GM12878 (cell line): ENCODE data around the gene B9D1. TPM values are rescaled to one million over a fixed set of nuclear protein-coding genes. Genes with fewer than 3 reads are reported as not detected.

Source experiments
- ATAC-seq: fragments of 200-7000 bp; cut with Tn5 transposase; 3 replicates; pipeline ENCODE4 v1.9.1; 2020; ENCODE audit warnings: mild to moderate bottlenecking, moderate library complexity
- BruUV-seq: library from RNA; stranded (reverse); fragments of 400-500 nt; replicated peaks from 2 replicates; lab custom pipeline; 2021; lab: Mats Ljungman, UMichigan
- CTCF ChIA-PET: fragments of 300-600 bp; sonication (Branson Sonifier 250); formaldehyde crosslinking; extraction: SDS; loops from one replicate; lab custom pipeline; 2021; ENCODE audit warnings: inconsistent platforms; lab: Yijun Ruan, JAX
- POLR2A ChIA-PET: fragments of 350-600 bp; formaldehyde crosslinking; extraction: SDS; loops from one replicate; lab custom pipeline; 2021; ENCODE audit warnings: inconsistent platforms; lab: Charles Lee
- RAD21 ChIA-PET: fragments of 300-600 bp; sonication (Branson Sonifier 250); formaldehyde crosslinking; loops from one replicate; lab custom pipeline; 2023; ENCODE audit warnings: antibody characterized with exemption; ENCODE audit not compliant: unreplicated experiment; lab: Charles Lee
- SMC1A ChIA-PET: fragments of 300-600 bp; sonication (Branson Sonifier 250); formaldehyde crosslinking; loops from one replicate; lab custom pipeline; 2023; ENCODE audit not compliant: unreplicated experiment, uncharacterized antibody; lab: Charles Lee
- DNase-seq: peaks from one replicate; pipeline ENCODE4 v3.0.0-alpha.2; 2011; ENCODE audit warnings: low read depth, low spot score
- FAIRE-seq: peaks from 3 replicates; lab custom pipeline; 2011; peaks lifted over from hg19 to GRCh38; lab: Jason Lieb, UNC
- H2AFZ ChIP-seq: 2 replicates; pipeline ENCODE4 v1.6.0; 2011; ENCODE audit warnings: low read depth, low read length, control low read depth; ENCODE audit not compliant: control insufficient read depth
- H3K27ac ChIP-seq: 2 replicates; pipeline ENCODE4 v1.5.1; 2011; ENCODE audit warnings: control low read depth; ENCODE audit not compliant: control insufficient read depth, insufficient read depth
- H3K27me3 ChIP-seq, 2 experiments: replicated peaks in 1 of 2; 2 replicates each; pipeline versions ENCODE4 v1.6.0 to v1.6.1; 2011; ENCODE audit warnings: low read length in 1 of 2; ENCODE audit not compliant: control insufficient read depth in 2 of 2, insufficient read depth in 2 of 2
- H3K36me3 ChIP-seq, 2 experiments: 2 replicates each; pipeline ENCODE4 v1.5.1; 2011; ENCODE audit warnings: low read length in 1 of 2; ENCODE audit not compliant: control insufficient read depth in 2 of 2, insufficient read depth in 2 of 2
- H3K4me1 ChIP-seq: 2 replicates; pipeline ENCODE4 v1.6.1; 2011; ENCODE audit warnings: mild to moderate bottlenecking, low read length, moderate library complexity, mixed read lengths; ENCODE audit not compliant: control insufficient read depth, insufficient read depth
- H3K4me2 ChIP-seq: 2 replicates; pipeline ENCODE4 v1.6.0; 2011; ENCODE audit warnings: control low read depth; ENCODE audit not compliant: control insufficient read depth, insufficient read depth
- H3K4me3 ChIP-seq: fragments of 200-600 bp; sonication (generic); 2 replicates; pipeline ENCODE4 v1.5.1; 2016
- H3K79me2 ChIP-seq: 2 replicates; pipeline ENCODE4 v1.6.0; 2011; ENCODE audit warnings: low read length; ENCODE audit not compliant: control insufficient read depth, insufficient read depth
- H3K9ac ChIP-seq: 2 replicates; pipeline ENCODE4 v1.8.0; 2011; ENCODE audit warnings: low read length, control low read depth, mixed read lengths; ENCODE audit not compliant: control insufficient read depth, insufficient read depth
- H3K9me3 ChIP-seq: replicated peaks from 3 replicates; pipeline ENCODE4 v1.5.1; 2011; ENCODE audit warnings: mild to moderate bottlenecking, low read length; ENCODE audit not compliant: control insufficient read depth, insufficient read depth
- H4K20me1 ChIP-seq: 2 replicates; pipeline ENCODE4 v1.6.0; 2011; ENCODE audit not compliant: control insufficient read depth, insufficient read depth
- BCL11A ChIP-seq: IDR thresholded peaks from 2 replicates; pipeline ENCODE4 v1.6.1; 2011; ENCODE audit warnings: low read depth, low read length
- CREB1 ChIP-seq: IDR thresholded peaks from 2 replicates; pipeline ENCODE4 v1.6.1; 2012; ENCODE audit warnings: low read depth, mild to moderate bottlenecking, inconsistent platforms
- HDAC2 ChIP-seq: fragments of 200-600 bp; sonication (generic); IDR thresholded peaks from 2 replicates; pipeline ENCODE4 v1.6.1; 2017
- IKZF1 ChIP-seq: fragments of 450-650 bp; conservative IDR thresholded peaks from 2 replicates; pipeline ENCODE4 v1.6.1; 2017; ENCODE audit warnings: antibody characterized with exemption, mild to moderate bottlenecking
- KDM1A ChIP-seq: fragments of 200-600 bp; sonication (generic); IDR thresholded peaks from 2 replicates; pipeline ENCODE4 v1.6.1; 2016; ENCODE audit warnings: borderline replicate concordance
- PAX8 ChIP-seq: fragments of 450-650 bp; IDR thresholded peaks from 2 replicates; pipeline ENCODE4 v1.6.1; 2017; ENCODE audit warnings: mild to moderate bottlenecking, moderate library complexity
- RUNX3 ChIP-seq: IDR thresholded peaks from 2 replicates; pipeline ENCODE4 v1.6.1; 2012; ENCODE audit warnings: low read length, inconsistent platforms
- SMARCA5 ChIP-seq: fragments of 450-650 bp; IDR thresholded peaks from 2 replicates; pipeline ENCODE4 v1.6.1; 2017; ENCODE audit warnings: mild to moderate bottlenecking
- SP1 ChIP-seq: IDR thresholded peaks from one replicate; pipeline ENCODE4 v1.6.1; 2011; ENCODE audit warnings: low read depth, low read length
- WGBS: methylation state at CpG from one replicate; pipeline ENCODE4 v1.1.6; 2016; ENCODE audit warnings: low lambda C conversion rate; ENCODE audit not compliant: insufficient replicate concordance, insufficient coverage; ENCODE audit errors: missing lambda C conversion rate; 5-methylcytosine and 5-hydroxymethylcytosine counted together
- in situ Hi-C: fragments of 300-500 bp; cut with MboI; formaldehyde crosslinking; loops from 9 replicates; pipeline ENCODE4 v1.14.3; 2018; ENCODE audit warnings: mixed read lengths
- intact Hi-C: fragments of 100-400 bp; cut with micrococcal nuclease; formaldehyde crosslinking; loops from one replicate; pipeline ENCODE4 v1.14.2; 2022; ENCODE audit not compliant: unreplicated experiment
- polyA plus RNA-seq, 11 experiments: library from polyadenylated mRNA; depleted of rRNA in 4 of 11; unstranded in 6 of 11; stranded (reverse) in 5 of 11; fragments of >200 nt; fragmentation: Nextera tagmentation in 4 of 11; fragmentation: Illumina TruSeq in 1 of 11; extraction: Ambion mirVana in 4 of 11; extraction: Trizol in 1 of 11; gene quantifications; 1 replicate in 1 of 11; 2 replicates in 10 of 11; pipeline versions ENCODE4 v1.2.1 to v1.2.3, GENCODE V29; 2011 to 2016; ENCODE audit warnings: inconsistent platforms in 2 of 11, missing spikeins in 2 of 11, low read depth in 1 of 11
- total RNA-seq, 4 experiments: library from RNA; depleted of rRNA in 3 of 4; stranded (reverse); fragments of >200 nt in 3 of 4; fragmentation: Illumina TruSeq in 1 of 4; extraction: Trizol in 1 of 4; gene quantifications; 2 replicates each; pipeline versions ENCODE4 v1.2.1 to v1.2.3, GENCODE V29; 2013 to 2021
- TF ChIP-seq, protein P1 (sequence below): fragments of 450-650 bp; IDR thresholded peaks from 2 replicates; pipeline ENCODE4 v1.6.1; 2017; ENCODE audit warnings: antibody characterized with exemption, mild to moderate bottlenecking, moderate library complexity
- TF ChIP-seq, protein P2 (sequence below): fragments of 450-650 bp; formaldehyde crosslinking; IDR thresholded peaks from 2 replicates; pipeline ENCODE4 v1.5.0; 2022; ENCODE audit warnings: mild to moderate bottlenecking, missing genetic modification characterization
- TF ChIP-seq, protein P3 (sequence below): fragments of 450-650 bp; IDR thresholded peaks from 2 replicates; pipeline ENCODE4 v1.6.1; 2016; ENCODE audit warnings: mild to moderate bottlenecking
- TF ChIP-seq, protein P4 (sequence below): IDR thresholded peaks from 2 replicates; pipeline ENCODE4 v1.6.1; 2012; ENCODE audit warnings: low read depth, low read length, improper control_type of control experiment
- TF ChIP-seq, protein P5 (sequence below): IDR thresholded peaks from 2 replicates; pipeline ENCODE4 v1.6.1; 2011; ENCODE audit warnings: low read depth, low read length, improper control_type of control experiment, borderline replicate concordance

B9D1 gene
- total and polyA plus RNA-seq, 10 of the 15 experiments (the other 5 are each of a cell fraction or from before 2014, with no cell fraction given): 5.9 to 18.3 (median 9.8) TPM

DNA sequence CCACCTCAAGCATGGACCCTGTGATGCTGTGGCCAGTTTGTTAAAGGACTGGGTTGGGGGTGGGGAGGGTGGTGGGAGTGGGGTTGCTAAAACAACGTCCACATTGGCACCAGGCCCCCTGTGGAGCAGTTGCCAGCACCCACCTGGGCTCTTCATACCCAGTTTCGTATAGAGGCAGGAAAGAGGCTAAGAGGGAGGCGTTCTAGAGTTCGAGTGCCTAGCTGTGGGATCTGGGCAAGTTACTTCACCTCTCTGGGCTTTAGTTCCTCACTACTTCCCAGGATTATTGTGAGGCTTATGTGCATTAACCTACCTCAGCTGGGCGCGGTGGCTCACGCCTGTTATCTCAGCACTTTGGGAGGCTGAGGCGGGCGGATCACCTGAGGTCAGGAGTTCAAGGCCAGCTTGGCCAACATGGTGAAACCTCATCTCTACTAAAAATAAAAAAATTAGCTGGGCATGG, 23.0 kb upstream of the B9D1 start:
- in situ Hi-C loops: no loop called here

More for the DNA sequence above, 23.0 kb upstream of the B9D1 start:
- RAD21 ChIA-PET: no interaction called here
- Histone ChIP-seq H3K27ac (no peak overlapping the region), H2AFZ (no peak overlapping the region), H3K79me2 (no peaks in the 10 kb centered on the region), H3K9me3 (no peaks in the 10 kb centered on the region), H3K4me1 (no peaks in the 10 kb centered on the region), H3K27me3 (no peaks in the 10 kb centered on the region; a peak in 1 of 4 replicates), H3K4me2 (no peak overlapping the region), H3K9ac (no peak overlapping the region), H3K4me3 (no peak overlapping the region), H3K36me3 (peaks cover 0 to 5% of the 10 kb centered on the region in 2 experiments; a peak in 2 of 4 replicates), H4K20me1 (no peaks in the 10 kb centered on the region)
- FAIRE-seq (no peak), DNase-seq (no peak), ATAC-seq (no peak)
- SMC1A ChIA-PET: interaction anchor here (1.2 kb wide), 1 partner anchor 28 kb away, joined by 3 read pairs; no protein-coding TSS in a partner anchor
- intact Hi-C loops: no loop called here
- POLR2A ChIA-PET: no interaction called here
- BruUV-seq: no TSS peak
- WGBS: 84% methylated on average over 8 of the region's 9 CpGs
- TF ChIP-seq, protein P1, sequence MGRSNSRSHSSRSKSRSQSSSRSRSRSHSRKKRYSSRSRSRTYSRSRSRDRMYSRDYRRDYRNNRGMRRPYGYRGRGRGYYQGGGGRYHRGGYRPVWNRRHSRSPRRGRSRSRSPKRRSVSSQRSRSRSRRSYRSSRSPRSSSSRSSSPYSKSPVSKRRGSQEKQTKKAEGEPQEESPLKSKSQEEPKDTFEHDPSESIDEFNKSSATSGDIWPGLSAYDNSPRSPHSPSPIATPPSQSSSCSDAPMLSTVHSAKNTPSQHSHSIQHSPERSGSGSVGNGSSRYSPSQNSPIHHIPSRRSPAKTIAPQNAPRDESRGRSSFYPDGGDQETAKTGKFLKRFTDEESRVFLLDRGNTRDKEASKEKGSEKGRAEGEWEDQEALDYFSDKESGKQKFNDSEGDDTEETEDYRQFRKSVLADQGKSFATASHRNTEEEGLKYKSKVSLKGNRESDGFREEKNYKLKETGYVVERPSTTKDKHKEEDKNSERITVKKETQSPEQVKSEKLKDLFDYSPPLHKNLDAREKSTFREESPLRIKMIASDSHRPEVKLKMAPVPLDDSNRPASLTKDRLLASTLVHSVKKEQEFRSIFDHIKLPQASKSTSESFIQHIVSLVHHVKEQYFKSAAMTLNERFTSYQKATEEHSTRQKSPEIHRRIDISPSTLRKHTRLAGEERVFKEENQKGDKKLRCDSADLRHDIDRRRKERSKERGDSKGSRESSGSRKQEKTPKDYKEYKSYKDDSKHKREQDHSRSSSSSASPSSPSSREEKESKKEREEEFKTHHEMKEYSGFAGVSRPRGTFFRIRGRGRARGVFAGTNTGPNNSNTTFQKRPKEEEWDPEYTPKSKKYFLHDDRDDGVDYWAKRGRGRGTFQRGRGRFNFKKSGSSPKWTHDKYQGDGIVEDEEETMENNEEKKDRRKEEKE: no peak
- TF ChIP-seq CREB1: no peak
- TF ChIP-seq, protein P2, sequence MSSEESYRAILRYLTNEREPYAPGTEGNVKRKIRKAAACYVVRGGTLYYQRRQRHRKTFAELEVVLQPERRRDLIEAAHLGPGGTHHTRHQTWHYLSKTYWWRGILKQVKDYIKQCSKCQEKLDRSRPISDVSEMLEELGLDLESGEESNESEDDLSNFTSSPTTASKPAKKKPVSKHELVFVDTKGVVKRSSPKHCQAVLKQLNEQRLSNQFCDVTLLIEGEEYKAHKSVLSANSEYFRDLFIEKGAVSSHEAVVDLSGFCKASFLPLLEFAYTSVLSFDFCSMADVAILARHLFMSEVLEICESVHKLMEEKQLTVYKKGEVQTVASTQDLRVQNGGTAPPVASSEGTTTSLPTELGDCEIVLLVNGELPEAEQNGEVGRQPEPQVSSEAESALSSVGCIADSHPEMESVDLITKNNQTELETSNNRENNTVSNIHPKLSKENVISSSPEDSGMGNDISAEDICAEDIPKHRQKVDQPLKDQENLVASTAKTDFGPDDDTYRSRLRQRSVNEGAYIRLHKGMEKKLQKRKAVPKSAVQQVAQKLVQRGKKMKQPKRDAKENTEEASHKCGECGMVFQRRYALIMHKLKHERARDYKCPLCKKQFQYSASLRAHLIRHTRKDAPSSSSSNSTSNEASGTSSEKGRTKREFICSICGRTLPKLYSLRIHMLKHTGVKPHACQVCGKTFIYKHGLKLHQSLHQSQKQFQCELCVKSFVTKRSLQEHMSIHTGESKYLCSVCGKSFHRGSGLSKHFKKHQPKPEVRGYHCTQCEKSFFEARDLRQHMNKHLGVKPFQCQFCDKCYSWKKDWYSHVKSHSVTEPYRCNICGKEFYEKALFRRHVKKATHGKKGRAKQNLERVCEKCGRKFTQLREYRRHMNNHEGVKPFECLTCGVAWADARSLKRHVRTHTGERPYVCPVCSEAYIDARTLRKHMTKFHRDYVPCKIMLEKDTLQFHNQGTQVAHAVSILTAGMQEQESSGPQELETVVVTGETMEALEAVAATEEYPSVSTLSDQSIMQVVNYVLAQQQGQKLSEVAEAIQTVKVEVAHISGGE (CRISPR knock-in tag): no peak
- TF ChIP-seq SMARCA5: no peak
- no peak for TF ChIP-seq KDM1A
- no peak for TF ChIP-seq PAX8
- no peak for TF ChIP-seq IKZF1
- TF ChIP-seq RUNX3: no peak
- no peak for TF ChIP-seq BCL11A
- no peak for TF ChIP-seq HDAC2
- TF ChIP-seq, protein P3, sequence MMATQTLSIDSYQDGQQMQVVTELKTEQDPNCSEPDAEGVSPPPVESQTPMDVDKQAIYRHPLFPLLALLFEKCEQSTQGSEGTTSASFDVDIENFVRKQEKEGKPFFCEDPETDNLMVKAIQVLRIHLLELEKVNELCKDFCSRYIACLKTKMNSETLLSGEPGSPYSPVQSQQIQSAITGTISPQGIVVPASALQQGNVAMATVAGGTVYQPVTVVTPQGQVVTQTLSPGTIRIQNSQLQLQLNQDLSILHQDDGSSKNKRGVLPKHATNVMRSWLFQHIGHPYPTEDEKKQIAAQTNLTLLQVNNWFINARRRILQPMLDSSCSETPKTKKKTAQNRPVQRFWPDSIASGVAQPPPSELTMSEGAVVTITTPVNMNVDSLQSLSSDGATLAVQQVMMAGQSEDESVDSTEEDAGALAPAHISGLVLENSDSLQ: no peak
- no peak for TF ChIP-seq SP1
- TF ChIP-seq, protein P4, sequence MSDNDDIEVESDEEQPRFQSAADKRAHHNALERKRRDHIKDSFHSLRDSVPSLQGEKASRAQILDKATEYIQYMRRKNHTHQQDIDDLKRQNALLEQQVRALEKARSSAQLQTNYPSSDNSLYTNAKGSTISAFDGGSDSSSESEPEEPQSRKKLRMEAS: no peak
- TF ChIP-seq, protein P5, sequence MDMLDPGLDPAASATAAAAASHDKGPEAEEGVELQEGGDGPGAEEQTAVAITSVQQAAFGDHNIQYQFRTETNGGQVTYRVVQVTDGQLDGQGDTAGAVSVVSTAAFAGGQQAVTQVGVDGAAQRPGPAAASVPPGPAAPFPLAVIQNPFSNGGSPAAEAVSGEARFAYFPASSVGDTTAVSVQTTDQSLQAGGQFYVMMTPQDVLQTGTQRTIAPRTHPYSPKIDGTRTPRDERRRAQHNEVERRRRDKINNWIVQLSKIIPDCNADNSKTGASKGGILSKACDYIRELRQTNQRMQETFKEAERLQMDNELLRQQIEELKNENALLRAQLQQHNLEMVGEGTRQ: no peak
- CTCF ChIA-PET: interaction anchor here (1.4 kb wide), 1 partner anchor 23 kb away, joined by 4 read pairs; the partner anchor contains the start of gene B9D1
